Coronary artery (tissue), 2 donors: ENCODE data around the gene CHRNE.

ENCODE experiments used
- DNase-seq: peaks from one replicate; pipeline ENCODE4 v3.0.0-alpha.2; 2017; ENCODE audit warnings: low spot score
- H3K27ac ChIP-seq, 2 donors: fragments of 200-600 bp; sonication (generic); one replicate each; pipeline ENCODE4 v1.5.1; 2016 to 2019
- H3K4me3 ChIP-seq: fragments of 200-600 bp; sonication (generic); 2 replicates; pipeline ENCODE4 v1.5.1; 2016; ENCODE audit warnings: mild to moderate bottlenecking, moderate library complexity
- TF ChIP-seq, protein P1 (sequence below): fragments of 200-600 bp; sonication (generic); IDR thresholded peaks from one replicate; pipeline ENCODE4 v1.5.1; 2019; ENCODE audit warnings: antibody characterized with exemption

The CHRNE gene

DNA sequence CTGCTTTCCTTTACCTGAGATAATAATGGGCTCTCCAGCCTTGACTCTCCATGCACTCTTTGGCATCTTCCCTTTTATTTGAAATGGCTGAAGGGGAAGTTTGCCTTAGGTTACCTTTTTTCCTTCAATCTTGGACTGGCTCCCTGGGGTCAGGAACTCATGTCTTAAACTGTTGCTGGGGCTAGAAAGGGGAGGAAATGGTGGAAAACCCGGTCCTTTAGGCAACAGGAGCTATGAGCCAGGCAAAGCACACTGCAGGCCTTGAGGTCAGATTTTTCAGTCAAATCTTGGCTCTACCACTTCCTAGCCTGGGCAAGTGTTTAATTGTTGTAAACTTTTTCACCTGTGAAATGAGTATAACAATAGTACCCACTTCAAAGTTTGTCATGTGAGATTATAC is 39.6 kb downstream of the CHRNE start:
- Histone ChIP-seq H3K4me3 (no peak overlapping the region), H3K27ac (no peak overlapping the region)
- TF ChIP-seq, protein P1, sequence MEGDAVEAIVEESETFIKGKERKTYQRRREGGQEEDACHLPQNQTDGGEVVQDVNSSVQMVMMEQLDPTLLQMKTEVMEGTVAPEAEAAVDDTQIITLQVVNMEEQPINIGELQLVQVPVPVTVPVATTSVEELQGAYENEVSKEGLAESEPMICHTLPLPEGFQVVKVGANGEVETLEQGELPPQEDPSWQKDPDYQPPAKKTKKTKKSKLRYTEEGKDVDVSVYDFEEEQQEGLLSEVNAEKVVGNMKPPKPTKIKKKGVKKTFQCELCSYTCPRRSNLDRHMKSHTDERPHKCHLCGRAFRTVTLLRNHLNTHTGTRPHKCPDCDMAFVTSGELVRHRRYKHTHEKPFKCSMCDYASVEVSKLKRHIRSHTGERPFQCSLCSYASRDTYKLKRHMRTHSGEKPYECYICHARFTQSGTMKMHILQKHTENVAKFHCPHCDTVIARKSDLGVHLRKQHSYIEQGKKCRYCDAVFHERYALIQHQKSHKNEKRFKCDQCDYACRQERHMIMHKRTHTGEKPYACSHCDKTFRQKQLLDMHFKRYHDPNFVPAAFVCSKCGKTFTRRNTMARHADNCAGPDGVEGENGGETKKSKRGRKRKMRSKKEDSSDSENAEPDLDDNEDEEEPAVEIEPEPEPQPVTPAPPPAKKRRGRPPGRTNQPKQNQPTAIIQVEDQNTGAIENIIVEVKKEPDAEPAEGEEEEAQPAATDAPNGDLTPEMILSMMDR: no peak
- DNase-seq: no peak

DNA sequence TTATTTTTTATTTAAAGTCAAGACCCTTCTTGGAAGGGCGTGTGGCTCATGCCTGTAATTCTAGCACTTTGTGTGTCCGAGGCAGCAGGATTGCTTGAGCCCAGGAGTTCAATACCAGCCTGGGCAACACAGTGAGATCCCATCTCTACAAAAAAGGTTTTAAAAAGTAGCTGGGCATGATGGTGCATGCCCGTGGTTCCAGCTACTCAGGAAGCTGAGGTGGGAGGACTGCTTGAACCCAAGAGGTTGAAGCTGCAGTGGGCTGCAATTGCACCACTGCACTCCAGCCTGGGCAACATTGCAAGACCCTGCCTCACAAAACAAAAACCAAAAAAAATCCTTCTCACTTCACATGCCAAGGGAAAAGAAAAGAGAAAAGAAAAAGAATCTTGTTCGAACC is 40.2 kb downstream of the CHRNE start:
- no peak overlapping the region for H3K27ac ChIP-seq
- no peak overlapping the region for H3K4me3 ChIP-seq
- no peak for DNase-seq
- TF ChIP-seq, protein P1: no peak

GRCh38 chr17:4861052-4861451 is 41.8 kb downstream of the CHRNE start:
- H3K4me3 ChIP-seq: no peak overlapping the region

GRCh38 chr17:4860651-4861050 is 42.2 kb downstream of the CHRNE start:
- no peak overlapping the region for H3K4me3 ChIP-seq
- no peak for DNase-seq
- H3K27ac ChIP-seq: peak overlapping the region in 1 of 2 donors; percentile 47

More at GRCh38 chr17:4861052-4861451, 41.8 kb downstream of the CHRNE start:
- H3K27ac ChIP-seq: no peak overlapping the region
- TF ChIP-seq, protein P1: no peak
- DNase-seq: no peak

DNA sequence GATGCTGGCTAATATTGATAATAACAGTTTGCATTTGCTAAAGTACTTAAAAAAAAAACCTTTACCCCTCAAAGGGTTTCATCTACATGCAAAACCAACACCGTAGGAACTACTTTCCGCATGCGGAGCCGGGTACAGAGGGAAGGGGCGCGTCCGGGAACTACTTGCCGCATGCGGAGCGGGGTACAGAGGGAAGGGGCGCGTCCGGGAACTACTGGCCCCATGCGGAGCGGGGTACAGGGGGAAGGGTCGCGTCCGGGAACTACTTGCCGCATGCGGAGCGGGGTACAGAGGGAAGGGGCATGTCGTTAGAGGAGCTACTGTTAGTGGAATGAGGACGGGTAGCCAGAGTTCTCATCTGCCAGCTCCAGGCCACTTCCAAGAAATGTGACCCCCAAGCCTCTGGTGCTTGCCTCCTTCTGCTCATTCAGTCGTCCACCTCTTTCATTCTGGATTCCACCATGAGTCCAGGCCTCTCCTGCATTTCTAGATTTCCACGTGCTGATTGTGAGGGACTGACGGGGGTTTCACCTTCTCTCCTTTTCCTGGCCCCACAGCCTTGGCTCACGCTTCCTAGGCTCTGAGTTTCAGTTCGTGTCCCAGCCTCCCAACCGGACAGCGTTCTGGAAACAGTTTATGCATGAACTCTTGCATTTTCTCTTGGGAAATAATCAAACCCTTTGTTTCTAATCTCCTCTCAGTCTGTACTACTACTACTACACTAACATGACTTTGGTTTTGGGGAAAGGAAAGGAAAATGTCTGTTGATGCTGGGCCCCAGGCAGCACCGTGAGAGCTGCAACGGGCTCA is 42.9 kb downstream of the CHRNE start:
- DNase-seq: no peak
- TF ChIP-seq, protein P1: no peak
- H3K27ac ChIP-seq: peak overlapping the region in 1 of 2 donors; percentile 47
- no peak overlapping the region for H3K4me3 ChIP-seq

More at GRCh38 chr17:4860651-4861050, 42.2 kb downstream of the CHRNE start:
- TF ChIP-seq, protein P1: no peak

GRCh38 chr17:4858882-4859260 is 44.0 kb downstream of the CHRNE start:
- Histone ChIP-seq H3K27ac (peak overlapping the region in 1 of 2 donors; percentile 54), H3K4me3 (no peak overlapping the region)
- TF ChIP-seq, protein P1: no peak
- no peak for DNase-seq
